PC-9 (cell line): Measurements from ENCODE around the gene NKX2-4.

ENCODE experiments used
- CTCF ChIP-seq: fragments of 200-600 bp; sonication (generic); conservative IDR thresholded peaks from 2 replicates; pipeline ENCODE4 v1.6.1; 2017; ENCODE audit warnings: mixed run types, antibody characterized with exemption, mild to moderate bottlenecking, moderate library complexity
- EZH2 ChIP-seq: fragments of 200-600 bp; sonication (generic); IDR thresholded peaks from 2 replicates; pipeline ENCODE4 v1.8.0; 2017; ENCODE audit warnings: antibody characterized with exemption, low read depth

- TF ChIP-seq CTCF: no peak
- no peak for TF ChIP-seq EZH2
These were observed 31.6 kb downstream of the NKX2-4 start for GRCh38 chr20:21365771-21366170.
